GM06990 (cell line): ENCODE measurements around the gene ACTL8.

Experiments
- DNase-seq: peaks from one replicate; pipeline ENCODE4 v3.0.0-alpha.2; 2011; ENCODE audit not compliant: insufficient read length; ENCODE audit errors: extremely low read depth
- H3K27me3 ChIP-seq: replicated peaks from 2 replicates; pipeline ENCODE4 v1.6.0; 2011; ENCODE audit warnings: low read length; ENCODE audit not compliant: control insufficient read depth, insufficient read depth
- H3K36me3 ChIP-seq: 2 replicates; pipeline ENCODE4 v1.5.1; 2011; ENCODE audit warnings: low read length; ENCODE audit not compliant: control insufficient read depth, insufficient read depth
- H3K4me3 ChIP-seq: replicated peaks from 2 replicates; pipeline ENCODE4 v1.5.1; 2011; ENCODE audit warnings: low read depth, mild to moderate bottlenecking, control low read depth, low read length
- CTCF ChIP-seq: IDR thresholded peaks from 2 replicates; pipeline ENCODE4 v1.5.1; 2011; ENCODE audit warnings: low read length, control low read depth, mild to moderate bottlenecking, inconsistent platforms; ENCODE audit not compliant: insufficient read depth, poor library complexity, severe bottlenecking

The ACTL8 gene

DNA sequence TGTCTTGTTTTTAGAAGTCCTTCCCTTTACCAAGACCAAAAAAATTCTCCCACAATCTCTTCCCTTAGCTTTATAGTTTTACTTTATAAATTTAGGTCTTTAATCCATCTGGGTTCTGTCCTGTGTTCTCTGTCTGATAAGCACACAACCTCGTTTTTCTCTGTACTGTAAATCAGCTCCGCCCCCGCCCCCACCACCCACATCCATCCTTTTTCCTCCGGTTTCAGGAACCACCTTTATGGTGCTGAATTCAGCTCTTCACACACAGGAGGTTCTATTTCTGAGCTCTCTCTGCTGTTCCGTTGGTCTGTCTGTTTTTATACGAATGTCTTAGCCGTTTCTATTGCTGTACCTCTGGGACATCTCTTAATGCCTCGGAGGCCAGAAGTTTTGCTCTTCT lies 44.5 kb downstream of the ACTL8 start:
- DNase-seq: no peak
- no peak for TF ChIP-seq CTCF
- H3K27me3 ChIP-seq: no peaks in the 10 kb centered on the region; the same call in 1 of the 2 replicates
- no peaks in the 10 kb centered on the region for H3K36me3 ChIP-seq
- no peak overlapping the region for H3K4me3 ChIP-seq

- no peak for DNase-seq
- no peaks in the 10 kb centered on the region for H3K36me3 ChIP-seq
- no peaks in the 10 kb centered on the region; the same call in 1 of the 2 replicates for H3K27me3 ChIP-seq
- no peak overlapping the region for H3K4me3 ChIP-seq
- TF ChIP-seq CTCF: no peak
Observed at GRCh38 chr1:17802164-17802563, 47.0 kb downstream of the ACTL8 start.

- no peak for TF ChIP-seq CTCF
- Histone ChIP-seq H3K36me3 (no peaks in the 10 kb centered on the region), H3K27me3 (no peaks in the 10 kb centered on the region), H3K4me3 (no peak overlapping the region)
- no peak for DNase-seq
Observed at GRCh38 chr1:17802945-17803344, 47.8 kb downstream of the ACTL8 start.

DNA sequence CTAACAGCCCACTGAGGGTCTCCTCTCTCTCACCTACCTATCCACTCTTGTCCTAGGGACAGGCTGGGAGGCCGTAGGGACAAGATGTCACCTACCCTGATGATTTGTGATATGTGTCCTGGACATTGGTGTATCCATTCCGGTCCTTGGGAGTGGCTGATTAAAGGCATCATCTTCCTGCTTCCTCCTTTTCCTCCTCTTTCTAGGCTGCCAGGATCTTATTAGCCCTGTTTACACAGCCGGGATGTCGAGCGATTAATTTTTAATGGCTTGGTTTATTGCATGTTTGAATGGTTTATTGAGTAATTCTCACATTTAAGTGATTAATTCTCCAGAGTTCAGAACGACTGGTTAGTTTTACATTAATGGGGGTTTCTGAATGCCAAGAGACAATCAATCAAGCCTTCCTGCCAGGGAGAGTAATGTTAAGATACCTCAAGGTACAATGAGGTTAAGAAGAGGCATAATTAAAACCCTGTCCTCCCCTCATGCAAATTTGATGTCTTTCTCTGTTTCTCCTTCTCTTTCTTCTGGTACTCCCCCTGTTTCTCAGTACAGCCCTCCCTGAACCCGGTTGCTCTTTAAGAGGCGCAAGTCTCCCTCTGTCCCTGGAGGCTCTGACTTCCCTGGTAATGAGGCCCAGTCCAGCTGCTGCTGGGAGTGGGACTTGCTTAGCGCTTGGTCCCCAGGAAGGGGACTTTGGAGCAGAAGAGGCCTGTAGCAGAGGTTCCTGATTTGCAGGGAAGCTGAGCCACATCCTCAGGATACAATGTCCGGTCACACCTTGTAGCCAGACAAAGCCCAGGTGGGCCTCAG lies 50.9 kb downstream of the ACTL8 start:
- Histone ChIP-seq H3K27me3 (peaks cover 1% of the 10 kb centered on the region), H3K4me3 (no peak overlapping the region), H3K36me3 (no peaks in the 10 kb centered on the region)
- DNase-seq: no peak
- TF ChIP-seq CTCF: no peak

DNA sequence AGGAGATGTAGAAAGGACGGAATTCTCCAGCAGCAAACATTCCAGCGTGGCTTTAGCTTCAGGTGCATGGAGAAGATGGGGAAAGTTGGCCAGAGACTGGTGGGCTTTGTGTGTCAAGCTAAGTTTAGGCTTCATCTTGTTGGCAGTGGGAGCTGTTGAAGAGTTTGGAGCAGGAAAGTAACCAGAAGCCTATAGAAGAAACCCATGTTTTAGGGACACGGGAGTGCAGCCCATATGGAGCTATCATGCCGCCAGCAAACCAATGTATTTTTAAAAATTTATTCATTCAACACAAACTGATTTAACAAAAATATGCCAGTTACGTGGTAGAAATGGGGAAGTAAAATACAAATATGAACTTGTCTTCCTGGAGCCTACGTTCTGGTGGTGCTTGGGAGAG lies 53.7 kb downstream of the ACTL8 start:
- no peak overlapping the region for H3K4me3 ChIP-seq
- H3K36me3 ChIP-seq: no peaks in the 10 kb centered on the region
- DNase-seq: no peak
- TF ChIP-seq CTCF: no peak
- H3K27me3 ChIP-seq: peaks cover 1% of the 10 kb centered on the region
